ENCODE measurements around the gene DHX30.

DNA sequence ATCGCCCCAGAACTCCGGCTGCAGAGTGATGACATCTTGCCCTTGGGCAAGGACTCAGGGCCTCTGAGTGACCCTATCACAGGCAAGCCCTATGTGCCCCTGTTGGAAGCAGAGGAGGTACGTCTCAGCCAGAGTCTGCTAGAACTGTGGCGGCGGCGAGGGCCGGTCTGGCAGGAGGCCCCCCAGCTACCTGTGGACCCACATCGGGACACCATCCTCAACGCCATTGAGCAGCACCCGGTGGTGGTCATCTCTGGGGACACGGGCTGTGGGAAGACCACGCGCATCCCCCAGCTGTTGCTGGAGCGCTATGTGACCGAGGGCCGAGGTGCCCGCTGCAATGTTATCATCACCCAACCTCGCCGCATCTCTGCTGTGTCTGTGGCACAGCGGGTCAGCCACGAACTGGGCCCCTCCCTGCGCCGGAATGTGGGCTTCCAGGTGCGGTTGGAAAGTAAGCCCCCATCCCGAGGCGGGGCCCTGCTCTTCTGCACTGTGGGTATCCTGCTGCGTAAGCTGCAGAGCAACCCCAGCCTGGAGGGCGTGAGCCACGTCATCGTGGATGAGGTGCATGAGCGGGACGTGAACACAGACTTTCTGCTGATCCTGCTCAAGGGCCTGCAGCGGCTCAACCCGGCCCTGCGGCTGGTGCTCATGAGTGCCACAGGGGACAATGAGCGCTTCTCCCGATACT is 43.4 kb downstream of the DHX30 start:
- TF ChIP-seq SUZ12 (IDR thresholded peaks at IDR 0.05; ENCODE audit: extremely low read depth, insufficient read depth, insufficient read length), result no peak
- TF ChIP-seq ZNF274 (IDR thresholded peaks at IDR 0.05; ENCODE audit: low read depth, low read length), result no peak
- no peak for TF ChIP-seq YY1 (IDR thresholded peaks at IDR 0.05; ENCODE audit: insufficient read depth, insufficient read length)
